Measurements from ENCODE around the gene NTM. TPM values are rescaled to one million over a fixed set of nuclear protein-coding genes. Genes with fewer than 3 reads are reported as not detected.

NTM gene
- polyA plus RNA-seq, 5 donors = 14.0 to 30.1 (median 23.9) TPM

DNA sequence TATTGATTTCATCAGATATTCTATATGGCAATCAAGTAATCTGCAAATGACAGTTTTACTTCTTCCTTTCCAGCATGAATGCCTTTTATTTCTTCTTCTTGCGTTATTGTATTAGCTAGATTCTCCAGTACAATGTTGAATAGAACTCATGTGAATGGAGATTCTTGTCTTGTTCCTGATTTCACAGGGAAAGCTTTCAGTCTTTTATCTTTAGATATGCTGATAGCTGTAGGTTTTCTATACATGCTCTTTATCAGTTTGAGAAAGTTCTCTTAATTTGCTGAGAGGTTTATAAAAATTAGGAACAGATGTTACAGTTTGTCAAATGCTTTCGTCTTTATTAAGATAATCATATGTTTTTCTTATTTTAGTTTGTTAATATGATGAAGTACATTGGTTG is 347.2 kb downstream of the NTM start:
- no peak for DNase-seq

DNA sequence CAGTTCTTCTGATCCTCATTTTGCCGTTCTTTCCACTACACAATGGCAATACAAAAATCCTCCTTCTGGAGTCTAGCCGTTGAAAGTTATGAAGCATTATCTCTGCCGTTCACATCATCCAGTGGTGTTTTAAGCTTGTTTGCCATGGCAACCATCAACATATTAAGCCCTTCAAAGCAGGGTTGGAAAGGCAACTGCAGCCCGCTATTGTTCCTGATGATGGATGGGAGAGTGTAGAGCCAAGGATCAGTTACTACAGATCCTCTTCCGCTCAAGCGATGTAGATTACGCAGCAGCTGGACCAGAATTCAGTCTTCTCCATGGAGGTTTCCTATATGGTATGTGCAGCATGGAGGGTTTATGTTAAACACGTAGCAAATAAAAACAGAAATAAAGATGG is 352.7 kb downstream of the NTM start:
- DNase-seq = no peak

DNA sequence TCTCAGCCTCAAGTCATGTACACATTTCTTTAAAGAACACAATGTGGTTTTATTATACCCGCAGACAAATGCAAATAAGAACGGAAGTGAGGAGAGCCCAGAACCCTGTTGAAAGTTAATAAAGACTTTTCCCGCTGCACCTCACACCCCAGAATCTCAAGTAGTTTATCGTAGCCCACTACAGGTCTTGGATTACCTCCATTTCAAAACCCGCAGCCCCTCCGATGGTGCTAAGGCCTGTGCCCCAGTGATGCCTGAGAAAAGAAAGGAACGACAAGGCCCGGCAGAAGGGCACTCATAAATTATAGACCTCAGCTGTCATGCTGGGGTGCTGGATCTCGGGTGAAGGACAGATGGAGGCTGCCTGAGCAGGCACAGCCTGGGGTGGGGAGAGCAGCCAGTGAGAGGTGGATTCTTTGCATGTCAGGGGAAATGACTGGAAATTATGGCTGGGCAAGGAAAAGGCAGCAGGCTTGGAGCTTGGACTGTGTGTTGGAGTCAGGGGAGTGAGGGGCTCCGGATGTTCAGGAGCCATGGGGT is 354.1 kb downstream of the NTM start:
- no peak for DNase-seq

DNA sequence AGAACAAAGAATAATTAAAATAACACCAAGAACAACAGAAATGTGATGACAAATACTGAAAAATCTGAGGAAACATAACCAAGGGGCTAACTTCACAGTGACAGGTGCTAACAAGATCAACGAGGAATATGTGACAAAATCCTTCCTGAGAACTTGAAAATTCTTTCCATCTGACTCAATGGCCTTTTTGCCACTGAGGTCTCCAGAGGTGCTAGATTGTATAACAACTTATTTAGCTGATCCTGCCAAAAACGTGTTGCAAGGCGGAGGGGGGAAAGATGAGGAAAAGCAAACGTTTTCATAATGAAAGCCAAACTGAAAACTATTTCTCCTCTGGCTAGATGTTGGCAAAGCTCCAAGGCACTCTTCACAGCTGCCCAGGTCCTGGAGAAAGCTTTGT is 364.5 kb downstream of the NTM start:
- no peak for DNase-seq

DNA sequence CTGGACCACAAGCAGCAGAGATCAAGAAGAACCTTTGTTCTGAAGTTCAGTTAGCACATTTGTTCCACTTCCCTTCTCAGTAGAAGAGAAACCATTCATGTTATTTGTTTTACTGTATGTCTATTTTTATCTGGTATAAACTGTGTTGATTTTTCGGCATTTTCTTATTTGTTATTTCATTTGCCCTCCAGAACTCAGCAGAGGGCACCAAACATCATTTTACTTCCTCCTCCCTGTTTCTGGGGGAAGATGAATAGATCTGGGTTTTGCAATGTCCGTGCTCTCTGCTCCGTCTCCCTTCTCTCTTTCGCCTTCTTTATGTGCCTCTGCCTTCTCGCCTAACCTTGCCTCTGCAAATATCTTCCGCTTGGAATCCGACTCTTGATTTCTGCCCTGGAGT is 366.9 kb downstream of the NTM start:
- no peak for DNase-seq

DNA sequence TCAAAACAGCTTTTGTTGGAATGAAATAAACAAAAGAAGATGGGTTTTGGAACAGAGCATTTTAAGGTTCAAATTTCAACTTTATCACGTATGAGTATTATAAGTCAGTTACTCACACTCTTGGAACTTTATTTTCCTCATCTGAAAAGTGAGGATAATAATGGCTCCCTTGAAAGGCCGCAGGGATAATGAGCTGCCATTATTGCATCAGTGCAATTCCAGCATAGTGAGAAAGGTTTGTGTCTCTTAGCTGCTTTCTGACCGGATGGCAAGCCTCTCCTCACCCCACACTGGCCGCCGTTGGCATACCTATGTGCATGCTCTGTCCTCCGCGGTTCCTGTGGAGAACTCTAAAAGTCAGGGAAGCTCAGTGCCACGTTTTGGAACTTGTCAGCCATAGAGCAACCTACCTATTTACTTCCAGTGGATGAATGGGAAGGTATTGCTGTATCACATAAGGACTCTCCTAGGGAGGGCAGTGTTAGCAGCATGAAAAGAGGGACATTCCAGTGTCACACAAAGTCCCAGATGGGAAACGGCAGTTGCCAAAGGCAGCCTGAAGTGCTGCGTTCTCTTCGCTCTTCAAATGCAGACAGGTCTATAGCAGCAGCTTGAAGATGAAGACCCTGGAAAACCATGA is 368.9 kb downstream of the NTM start:
- DNase-seq = no peak

DNA sequence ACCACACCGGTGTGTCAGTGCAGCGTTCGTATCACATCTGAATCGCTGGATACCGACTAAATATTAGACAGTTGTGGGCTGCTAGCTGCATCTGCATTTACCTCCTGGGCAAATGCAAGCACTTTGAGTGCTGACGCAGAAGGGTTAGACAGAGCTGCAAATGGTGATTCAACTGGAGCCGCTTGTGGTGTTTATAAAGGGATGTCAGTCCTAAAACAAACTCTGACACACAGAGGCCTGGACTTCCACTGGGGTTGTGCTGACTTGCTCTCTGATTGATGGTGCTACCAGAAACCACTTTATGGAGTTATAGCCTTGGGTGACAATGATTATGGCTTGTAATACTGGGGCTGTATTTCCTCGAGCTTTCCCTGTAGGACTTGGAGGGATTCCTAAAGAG is 374.4 kb downstream of the NTM start:
- DNase-seq = no peak

DNA sequence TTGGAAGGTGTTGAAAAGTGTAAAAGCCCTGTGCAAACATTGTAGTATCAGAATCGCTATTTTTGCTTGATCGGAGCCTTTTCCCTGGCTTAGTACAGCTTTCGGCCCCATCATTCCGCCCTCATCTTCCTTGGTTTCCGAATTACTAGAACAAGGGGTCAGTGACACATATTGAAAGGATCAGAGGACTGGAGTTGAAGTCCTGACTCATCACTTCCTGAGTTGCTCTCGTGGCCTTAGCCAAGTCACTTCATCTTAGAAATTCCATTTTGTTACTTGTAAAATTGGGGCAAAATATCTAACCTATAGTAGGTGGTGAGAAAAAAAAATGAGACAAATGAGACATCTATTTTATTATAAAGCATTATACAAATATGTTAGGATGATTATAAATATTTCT is 375.0 kb downstream of the NTM start:
- no peak for DNase-seq

DNA sequence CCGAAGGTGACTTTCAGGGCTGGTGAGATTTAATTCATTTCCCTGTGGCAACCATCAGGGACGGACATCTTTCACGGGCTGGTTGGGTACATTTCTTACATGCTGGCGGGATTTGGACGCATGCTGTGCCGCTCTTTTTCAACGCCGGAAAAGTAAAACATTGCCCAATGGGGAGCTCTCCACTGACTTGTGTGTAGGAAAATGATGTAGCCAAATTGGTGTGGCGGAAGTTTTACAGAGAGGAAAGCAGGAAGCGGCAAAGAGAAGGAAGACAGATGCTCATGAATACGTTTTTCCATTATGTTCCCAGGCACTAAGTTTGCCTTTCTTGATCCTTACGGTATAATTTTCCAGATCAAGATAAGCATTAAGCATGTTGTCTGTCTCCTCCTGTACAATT is 375.8 kb downstream of the NTM start:
- no peak for DNase-seq

DNA sequence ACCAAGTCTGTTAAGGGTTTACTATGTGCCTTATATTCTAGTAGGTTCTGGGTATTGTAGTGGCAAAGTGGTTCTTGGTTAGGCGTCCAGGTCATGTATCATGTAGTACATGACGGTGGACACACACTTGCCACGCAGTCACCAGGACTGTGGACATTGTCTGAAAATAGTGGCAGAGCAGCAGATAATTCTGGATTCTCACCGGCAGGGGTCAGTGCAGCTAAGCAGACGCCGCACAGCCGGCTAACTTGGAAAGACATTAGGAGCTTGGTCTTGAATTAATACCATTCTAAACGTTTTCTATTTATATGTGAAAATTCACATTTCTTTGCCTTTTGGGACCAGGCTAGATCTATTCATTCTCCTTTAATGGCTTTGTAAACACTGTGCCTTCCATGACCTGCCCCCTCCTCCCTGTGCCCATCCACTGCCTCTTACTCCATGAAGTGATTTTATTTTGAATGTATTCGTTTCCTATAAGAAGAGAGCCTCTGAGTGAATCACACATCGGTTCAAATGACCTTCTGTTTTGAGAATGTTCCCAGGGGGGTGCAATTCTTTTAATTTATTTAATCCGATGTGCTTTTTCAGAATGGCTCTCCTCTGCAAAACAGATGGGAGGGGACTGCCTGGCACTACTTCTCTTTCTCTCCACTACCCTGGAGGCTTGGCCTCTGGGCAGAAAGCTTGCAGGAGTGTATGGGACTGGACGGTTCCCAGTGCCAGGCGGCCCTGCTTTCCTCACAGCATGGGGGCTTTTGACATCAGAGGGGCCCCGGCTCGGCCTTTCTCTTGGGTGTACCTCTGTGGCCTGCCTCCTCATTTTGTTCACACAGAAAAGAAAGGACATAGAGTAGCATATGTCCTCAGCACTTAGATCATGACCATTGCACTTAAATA is 378.0 kb downstream of the NTM start:
- peak; percentile 25 to 60 for DNase-seq

DNA sequence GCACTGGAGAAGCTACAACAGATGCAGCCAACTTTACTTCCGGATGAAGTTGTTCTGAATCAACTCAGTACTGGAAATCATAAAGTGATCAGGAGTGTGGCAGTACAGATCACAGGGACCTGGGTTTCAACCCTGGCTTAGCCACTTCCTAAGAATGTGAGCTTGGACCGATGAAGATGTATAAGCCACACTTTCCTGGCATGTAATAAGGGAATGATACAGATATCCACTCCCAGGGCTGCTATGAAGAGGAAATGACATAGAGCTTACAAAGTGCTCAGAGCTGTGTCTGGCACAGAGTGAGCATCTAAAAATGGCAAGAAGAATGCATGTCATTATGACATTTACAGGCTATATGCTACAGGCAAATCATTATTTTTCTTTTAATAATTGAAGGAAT is 378.7 kb downstream of the NTM start:
- no peak for DNase-seq

DNA sequence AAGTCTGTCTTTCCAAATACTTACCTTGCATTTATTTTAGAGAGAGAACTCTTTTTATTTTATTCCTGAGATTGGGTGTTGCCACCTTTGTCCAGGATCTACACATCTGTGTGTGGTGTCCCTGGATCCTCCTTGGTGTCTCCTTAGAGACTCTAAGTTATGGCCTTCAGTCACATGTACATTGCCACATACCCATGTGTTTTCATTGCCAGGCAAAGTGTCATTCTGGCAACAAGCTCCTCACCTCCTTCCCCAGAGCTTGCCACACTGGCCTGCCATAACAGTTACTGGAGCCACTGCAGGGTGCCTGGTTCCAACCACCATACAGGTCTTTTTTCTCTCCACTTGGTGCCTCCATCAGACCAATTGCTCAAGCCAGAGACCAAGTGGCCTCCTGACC is 379.7 kb downstream of the NTM start:
- no peak for DNase-seq

DNA sequence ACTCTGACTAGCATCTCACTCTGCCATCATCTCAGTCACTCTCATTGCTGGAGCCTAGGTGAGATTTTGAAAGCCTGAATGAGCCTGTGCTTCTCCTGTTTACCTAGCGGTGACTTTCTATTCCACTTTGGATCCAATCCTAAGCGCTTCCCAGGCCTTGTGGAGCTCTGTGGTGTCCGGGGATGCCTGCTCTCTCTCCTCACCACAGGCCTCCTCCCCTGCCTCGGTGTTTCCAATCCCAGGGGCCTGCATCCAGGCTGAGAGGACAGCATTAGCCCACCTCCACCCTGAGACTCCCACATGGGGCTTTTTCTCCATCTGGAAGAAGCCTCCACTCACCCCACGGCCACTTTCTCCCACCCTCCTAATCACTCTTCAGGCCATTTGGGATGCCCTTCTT is 380.3 kb downstream of the NTM start:
- DNase-seq = no peak

DNA sequence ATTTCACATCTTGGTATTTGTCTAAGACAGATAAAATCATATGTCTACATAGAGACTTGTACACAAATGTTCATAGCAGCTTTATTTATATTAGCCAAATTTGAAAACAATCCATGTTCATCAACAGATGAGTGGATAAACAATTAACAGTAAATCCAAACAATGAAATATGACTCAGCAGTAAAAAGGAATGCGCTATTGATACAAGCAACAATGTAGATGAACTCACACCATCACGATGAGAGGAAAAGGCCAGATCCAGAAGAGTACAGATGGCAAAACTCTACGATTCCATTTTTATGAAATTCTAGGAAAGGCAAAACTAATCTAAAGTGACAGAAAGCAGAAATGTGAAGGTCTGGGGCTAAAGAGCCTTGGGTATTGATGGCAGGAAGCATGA is 384.3 kb downstream of the NTM start:
- no peak for DNase-seq

DNA sequence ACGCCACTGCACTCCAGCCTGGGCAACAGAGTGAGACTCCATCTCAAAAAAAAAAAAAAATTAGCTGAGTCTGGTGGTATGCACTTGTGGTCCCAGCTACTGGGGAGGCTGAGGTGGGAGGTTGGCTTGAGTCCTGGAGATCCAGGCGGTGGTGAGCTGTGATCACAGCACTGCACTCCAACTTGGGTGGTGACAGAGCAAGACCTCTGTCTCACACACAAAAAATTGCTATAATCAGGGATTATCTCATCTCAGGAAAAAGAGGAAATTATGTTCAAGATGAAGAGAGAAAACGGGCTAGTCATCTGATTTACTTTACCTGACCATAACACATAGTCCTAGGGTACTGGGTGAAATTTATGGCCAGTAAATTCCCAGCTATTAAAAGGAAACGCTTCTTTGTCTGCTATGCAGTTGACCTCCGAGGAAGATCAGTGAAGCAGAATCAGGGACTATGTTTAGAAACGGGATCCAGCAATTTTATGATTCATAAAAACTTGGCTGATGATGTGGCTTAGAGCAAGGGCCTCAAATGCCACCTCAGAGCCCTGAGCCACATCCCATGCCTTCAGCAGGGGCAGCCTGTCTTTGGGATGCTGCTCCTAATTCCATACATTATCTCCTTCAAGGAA is 386.2 kb downstream of the NTM start:
- no peak for DNase-seq

DNA sequence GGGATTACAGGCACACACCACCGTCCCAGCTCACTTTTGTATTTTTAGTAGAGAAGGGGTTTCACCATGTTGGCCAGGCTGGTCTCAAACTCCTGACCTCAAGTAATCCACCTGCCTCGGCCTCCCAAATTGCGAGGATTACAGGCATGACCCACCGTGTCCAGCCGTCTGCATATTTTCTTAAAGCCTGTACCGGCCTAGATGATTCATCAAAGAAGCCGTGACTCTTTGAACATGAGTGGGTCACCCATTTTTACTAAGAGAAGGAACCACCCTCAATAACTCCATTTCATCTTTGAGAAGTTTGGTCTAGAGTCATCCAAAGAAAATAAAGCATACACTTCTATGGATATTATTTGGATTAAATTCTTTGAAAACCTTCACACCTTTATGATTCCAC is 388.3 kb downstream of the NTM start:
- DNase-seq = no peak

DNA sequence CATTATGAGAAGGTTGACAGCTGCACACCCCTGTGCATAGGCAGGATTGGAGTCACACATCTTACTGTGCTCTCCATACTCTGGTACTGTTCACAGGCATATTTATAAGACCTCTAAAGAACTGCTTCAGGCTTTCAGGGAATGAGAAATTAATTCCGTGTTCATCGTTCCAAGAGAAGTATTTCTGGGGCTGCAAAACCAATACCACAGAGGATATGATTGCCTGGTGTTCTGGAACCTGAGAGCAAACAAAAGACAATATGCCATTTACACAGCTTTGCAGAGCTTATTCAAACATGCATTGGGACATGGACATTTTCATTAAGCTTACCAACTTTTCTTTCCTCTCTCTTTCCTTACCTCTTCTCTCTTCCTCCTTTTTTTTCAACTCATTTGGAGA is 388.7 kb downstream of the NTM start:
- no peak for DNase-seq

DNA sequence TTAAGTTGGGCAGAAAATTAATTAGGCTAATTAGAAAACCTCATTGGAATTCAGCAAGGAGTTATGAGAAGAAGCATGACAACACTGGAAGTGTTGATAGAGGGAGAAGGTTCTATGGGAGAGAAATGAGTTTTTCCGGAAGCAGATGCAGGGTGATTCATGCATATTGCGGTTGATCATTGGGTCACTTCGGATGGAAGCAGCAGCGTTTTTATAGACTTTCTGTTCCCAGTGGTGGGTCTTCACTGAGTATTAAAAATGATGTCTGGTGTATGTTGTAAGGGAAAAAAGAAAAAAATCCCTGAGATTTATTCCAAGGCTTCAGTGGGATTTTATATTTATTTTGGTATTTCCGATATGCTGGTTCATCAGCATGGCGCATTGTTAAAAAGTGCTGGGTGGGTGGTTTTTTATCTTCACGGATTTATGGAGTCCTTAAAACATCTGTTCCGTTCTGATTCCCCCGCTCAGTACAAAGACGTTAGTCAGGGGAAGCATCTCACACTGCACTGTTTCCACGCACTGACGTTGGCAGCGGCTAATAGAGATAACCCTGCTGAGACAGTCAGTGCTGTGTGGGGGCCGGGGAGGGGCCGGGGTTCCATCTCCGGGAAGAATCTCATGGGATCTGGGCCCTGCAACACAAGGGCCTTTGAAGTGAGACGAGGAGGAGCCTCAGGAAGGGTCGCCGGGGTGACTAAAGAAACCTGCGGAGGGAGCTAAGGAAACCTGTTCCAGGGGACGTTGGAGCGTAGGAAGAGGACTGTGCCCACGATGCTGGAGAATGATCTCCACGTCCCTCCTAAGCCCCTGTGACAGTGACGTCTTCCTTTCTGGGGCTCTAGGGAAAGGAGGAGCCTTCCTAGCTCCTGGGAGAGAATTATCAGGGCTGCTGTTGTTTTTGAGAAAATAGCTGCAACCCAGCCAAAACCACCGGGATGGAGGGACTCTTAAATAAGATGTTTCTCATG is 390.0 kb downstream of the NTM start:
- no peak for DNase-seq

DNA sequence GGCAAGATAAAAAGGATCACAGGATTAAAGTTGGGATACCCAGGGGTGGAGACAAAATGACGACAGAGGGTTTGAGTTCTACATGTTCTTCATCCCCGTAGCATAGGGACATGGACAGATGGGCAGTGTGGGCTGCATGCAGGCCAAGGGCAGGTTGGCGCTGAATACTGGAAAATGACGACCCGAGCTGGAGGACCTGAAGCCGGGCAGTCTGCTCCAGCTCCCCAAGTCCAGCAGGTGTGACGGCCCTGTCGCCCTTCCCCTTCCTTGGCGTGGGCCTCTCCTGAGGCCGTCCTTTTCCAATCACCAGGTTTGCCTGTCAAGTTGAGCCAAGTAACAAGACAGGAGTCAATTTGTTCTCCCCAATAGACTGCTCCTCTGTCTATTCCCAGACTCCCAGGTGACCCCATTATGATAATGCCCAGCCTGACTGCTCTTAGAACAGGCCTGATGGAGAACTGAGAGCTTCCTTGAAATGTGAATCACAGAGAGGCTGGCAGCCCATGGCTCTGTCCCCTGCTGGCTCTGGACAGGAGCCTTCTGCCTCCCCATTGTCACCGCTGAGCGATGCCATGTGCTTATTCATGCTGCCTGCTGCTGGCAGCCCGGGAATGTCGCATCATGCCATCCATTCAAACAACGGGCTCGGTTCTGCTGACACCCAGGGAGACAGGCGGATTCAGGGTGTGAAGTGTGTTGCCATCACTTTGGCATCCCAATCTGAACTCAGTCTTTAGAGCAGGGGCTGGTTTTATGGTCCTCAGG is 392.1 kb downstream of the NTM start:
- DNase-seq = no peak

DNA sequence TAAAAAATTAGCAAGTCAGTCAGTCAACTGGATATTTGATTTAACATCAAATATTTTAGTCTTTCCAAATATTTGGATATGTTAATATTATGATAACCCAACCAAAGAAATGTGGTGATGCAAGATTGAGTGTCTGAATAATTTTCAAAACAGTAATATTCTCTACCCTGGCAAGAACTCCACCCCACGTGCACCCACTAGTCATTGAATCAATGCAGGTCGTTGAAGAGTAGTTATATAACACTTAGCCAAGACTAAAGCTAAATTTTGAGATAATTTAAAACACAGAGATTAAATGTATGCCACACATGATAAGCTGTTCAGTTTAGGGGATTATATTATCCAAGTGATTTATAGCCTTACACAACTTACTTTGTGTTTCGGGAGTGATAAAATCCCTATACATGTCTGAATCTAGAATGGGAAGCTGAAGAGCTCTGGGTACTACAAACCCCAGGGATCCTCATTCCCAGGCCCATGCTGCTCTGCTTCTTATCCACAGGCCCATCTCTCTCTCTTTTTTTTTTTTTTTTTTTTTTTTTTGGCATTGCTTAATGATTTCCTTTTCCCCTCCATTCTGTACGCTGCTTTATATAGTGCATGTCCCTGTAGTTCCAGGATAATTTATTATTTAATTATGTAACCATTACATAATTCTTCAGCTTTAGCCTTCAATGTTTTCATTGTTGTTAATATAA is 392.9 kb downstream of the NTM start:
- DNase-seq = no peak

Measured in right lung (tissue), 5 donors.